ENCODE data around the gene TANGO6.

TANGO6 gene

DNA sequence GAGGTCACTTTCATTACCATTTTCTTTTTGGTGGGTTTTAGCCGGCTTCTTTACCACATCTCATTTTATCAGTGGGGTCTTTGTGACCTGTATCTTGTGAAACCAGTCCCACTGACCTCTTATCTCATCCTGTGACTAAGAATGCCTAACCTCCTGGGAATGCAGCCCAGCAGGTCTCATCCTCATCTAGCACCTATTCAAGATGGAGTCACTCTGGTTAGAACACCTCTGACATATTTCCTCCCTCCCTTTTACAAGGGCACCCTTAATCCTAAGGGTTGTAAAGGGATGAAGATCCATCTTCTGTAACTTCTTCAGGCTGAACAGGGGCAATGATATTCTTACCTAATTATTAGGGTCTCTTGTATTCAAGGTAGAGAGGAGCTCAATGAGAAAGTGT, 154.2 kb downstream of the TANGO6 start:
- DNase-seq, result no peak

GRCh38 chr16:68999114-68999513, 155.8 kb downstream of the TANGO6 start:
- H3K27me3 ChIP-seq, result no peaks in the 10 kb centered on the region
- no peaks in the 10 kb centered on the region for H3K9me3 ChIP-seq
- no peak overlapping the region for H3K27ac ChIP-seq
- no peak overlapping the region for H3K4me3 ChIP-seq
- no peak for DNase-seq
- no peak for TF ChIP-seq CTCF (IDR thresholded peaks at IDR 0.05)
- H3K36me3 ChIP-seq, result no peaks in the 10 kb centered on the region
- H3K4me1 ChIP-seq, result no peaks in the 10 kb centered on the region
- intact Hi-C loops (cut with DNase I; ENCODE audit: low total_unique reads), result no loop called here

More for the DNA sequence above, 154.2 kb downstream of the TANGO6 start:
- Histone ChIP-seq H3K9me3 (no peaks in the 10 kb centered on the region), H3K27ac (no peak overlapping the region), H3K36me3 (no peaks in the 10 kb centered on the region), H3K4me1 (no peaks in the 10 kb centered on the region), H3K27me3 (no peaks in the 10 kb centered on the region), H3K4me3 (no peak overlapping the region)
- no peak for TF ChIP-seq CTCF (IDR thresholded peaks at IDR 0.05)
- intact Hi-C loops (cut with DNase I; ENCODE audit: low total_unique reads), result no loop called here

GRCh38 chr16:69003500-69003899, 160.2 kb downstream of the TANGO6 start:
- Histone ChIP-seq H3K36me3 (peaks cover 0 to 3% (median 0%) of the 10 kb centered on the region in 3 donors), H3K9me3 (no peaks in the 10 kb centered on the region), H3K27ac (no peak overlapping the region), H3K4me3 (no peak overlapping the region), H3K4me1 (no peaks in the 10 kb centered on the region), H3K27me3 (no peaks in the 10 kb centered on the region)
- no peak for DNase-seq
- intact Hi-C loops (cut with DNase I; ENCODE audit: low total_unique reads), result no loop called here
- no peak for TF ChIP-seq CTCF (IDR thresholded peaks at IDR 0.05)

DNA sequence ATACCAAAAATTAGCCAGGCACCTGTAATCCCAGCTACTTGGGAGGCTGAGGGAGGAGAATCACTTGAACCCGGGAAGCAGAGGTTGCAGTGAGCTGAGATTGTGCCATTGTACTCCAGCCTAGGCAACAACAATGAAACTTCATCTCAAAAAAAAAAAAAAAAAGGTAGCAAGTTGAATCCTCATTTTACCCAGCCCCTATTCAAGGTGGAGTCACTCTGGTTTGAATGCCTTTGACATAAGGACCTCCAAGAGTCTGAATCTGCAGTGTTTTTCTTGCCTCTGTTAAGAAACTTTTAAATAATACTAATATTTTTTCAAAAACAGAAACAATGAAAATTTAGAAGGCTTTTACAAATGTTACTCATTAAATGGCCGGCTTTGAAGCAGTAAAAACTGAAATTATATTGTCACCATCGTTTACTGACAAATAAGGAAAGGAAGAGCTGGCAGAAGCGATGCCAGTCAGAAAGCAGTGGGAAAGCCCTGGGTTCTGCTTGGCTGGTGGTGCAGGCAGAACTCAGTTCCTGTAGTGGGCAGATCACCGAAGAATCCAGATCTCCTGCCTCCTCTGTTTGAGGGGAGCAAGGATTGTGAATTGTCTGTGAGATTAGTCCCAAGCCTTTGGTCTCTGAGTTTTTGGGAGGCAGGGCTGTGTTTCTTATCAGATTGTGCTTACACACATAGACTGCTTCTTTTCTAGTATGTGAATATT, 162.5 kb downstream of the TANGO6 start:
- Histone ChIP-seq H3K27me3 (no peaks in the 10 kb centered on the region), H3K27ac (no peak overlapping the region), H3K9me3 (no peaks in the 10 kb centered on the region), H3K4me3 (no peak overlapping the region), H3K4me1 (no peaks in the 10 kb centered on the region), H3K36me3 (peaks cover 0 to 3% (median 0%) of the 10 kb centered on the region in 3 donors)
- intact Hi-C loops (cut with DNase I; ENCODE audit: low total_unique reads), result no loop called here
- no peak for DNase-seq
- no peak for TF ChIP-seq CTCF (IDR thresholded peaks at IDR 0.05)

DNA sequence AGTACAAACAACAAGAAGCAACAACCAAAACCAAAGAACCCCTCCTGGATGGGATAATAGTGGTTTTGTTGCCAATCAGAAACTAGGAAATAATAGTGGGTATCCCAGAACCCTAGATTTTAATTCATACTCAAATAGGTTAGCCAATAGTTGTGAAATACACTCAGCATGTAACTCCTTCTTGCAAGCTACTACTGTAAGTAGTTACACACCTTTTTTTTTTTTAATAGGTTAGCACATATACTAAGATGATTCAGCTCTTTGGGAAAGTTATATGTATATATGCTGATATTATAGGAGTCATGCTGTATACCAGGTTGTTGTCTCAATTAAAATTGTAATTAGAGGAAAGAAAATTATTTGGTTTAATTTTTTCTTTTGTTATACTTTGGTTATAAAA, 169.6 kb downstream of the TANGO6 start:
- H3K36me3 ChIP-seq, result peaks cover 0 to 3% (median 0%) of the 10 kb centered on the region in 3 donors
- H3K4me1 ChIP-seq, result no peaks in the 10 kb centered on the region
- H3K27me3 ChIP-seq, result no peaks in the 10 kb centered on the region
- no peak for DNase-seq
- no peaks in the 10 kb centered on the region for H3K9me3 ChIP-seq
- no peak overlapping the region for H3K4me3 ChIP-seq
- H3K27ac ChIP-seq, result no peak overlapping the region
- intact Hi-C loops (cut with DNase I; ENCODE audit: low total_unique reads), result no loop called here
- TF ChIP-seq CTCF (IDR thresholded peaks at IDR 0.05), result no peak
